Neutrophil (primary cell): ENCODE measurements around the gene PGP.

Source experiments
- H3K27ac ChIP-seq: fragments of 200-600 bp; sonication (generic); 2 replicates; pipeline ENCODE4 v1.5.1; 2016; ENCODE audit warnings: mild to moderate bottlenecking, moderate library complexity
- H3K27me3 ChIP-seq: fragments of 200-600 bp; sonication (generic); 2 replicates; pipeline ENCODE4 v1.6.0; 2016; ENCODE audit warnings: mild to moderate bottlenecking
- H3K36me3 ChIP-seq: fragments of 200-600 bp; sonication (generic); 2 replicates; pipeline ENCODE4 v1.5.1; 2017
- H3K4me1 ChIP-seq, 2 experiments: fragments of 200-600 bp in 1 of 2; sonication (generic) in 1 of 2; 1 replicate in 1 of 2; 2 replicates in 1 of 2; pipeline versions ENCODE4 v1.5.1 to v1.6.1; 2013 to 2016; ENCODE audit warnings: low read depth in 1 of 2, low read length in 1 of 2, mild to moderate bottlenecking in 1 of 2, moderate library complexity in 1 of 2; ENCODE audit not compliant: control insufficient read depth in 1 of 2, insufficient read depth in 1 of 2
- H3K4me3 ChIP-seq, 2 experiments: fragments of 200-600 bp in 1 of 2; sonication (generic) in 1 of 2; 1 replicate in 1 of 2; 2 replicates in 1 of 2; pipeline ENCODE4 v1.5.1; 2013 to 2016; ENCODE audit warnings: low read depth in 1 of 2, low read length in 1 of 2, mild to moderate bottlenecking in 1 of 2, moderate library complexity in 1 of 2
- H3K9me3 ChIP-seq: fragments of 200-600 bp; sonication (generic); 2 replicates; pipeline ENCODE4 v1.5.1; 2016
- TF ChIP-seq, protein P1 (sequence below): fragments of 200-600 bp; sonication (generic); IDR thresholded peaks from 2 replicates; pipeline ENCODE4 v1.5.1; 2016; ENCODE audit warnings: antibody characterized with exemption

Gene PGP

DNA sequence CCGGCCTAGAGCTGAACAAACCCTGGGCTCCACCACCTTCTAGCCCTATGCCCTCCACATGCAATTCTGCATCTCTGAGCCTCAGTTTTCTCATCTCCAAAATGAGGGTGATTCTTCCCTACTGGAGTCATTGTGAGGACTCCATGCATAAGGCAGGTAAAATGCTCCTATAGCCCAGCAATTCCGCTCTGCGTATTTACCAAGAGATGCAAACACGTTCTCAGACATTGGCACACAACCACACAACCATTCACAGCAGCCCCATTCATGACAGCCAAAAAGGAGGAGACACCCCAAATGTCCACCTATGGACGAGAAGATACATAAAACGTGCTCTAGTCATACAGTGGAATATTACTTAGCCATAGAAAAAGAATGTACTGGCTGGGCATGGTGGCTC is 14.3 kb downstream of the PGP start:
- no peaks in the 10 kb centered on the region for H3K9me3 ChIP-seq
- H3K27me3 ChIP-seq = peaks cover 64% of the 10 kb centered on the region
- no peak overlapping the region for H3K4me3 ChIP-seq

DNA sequence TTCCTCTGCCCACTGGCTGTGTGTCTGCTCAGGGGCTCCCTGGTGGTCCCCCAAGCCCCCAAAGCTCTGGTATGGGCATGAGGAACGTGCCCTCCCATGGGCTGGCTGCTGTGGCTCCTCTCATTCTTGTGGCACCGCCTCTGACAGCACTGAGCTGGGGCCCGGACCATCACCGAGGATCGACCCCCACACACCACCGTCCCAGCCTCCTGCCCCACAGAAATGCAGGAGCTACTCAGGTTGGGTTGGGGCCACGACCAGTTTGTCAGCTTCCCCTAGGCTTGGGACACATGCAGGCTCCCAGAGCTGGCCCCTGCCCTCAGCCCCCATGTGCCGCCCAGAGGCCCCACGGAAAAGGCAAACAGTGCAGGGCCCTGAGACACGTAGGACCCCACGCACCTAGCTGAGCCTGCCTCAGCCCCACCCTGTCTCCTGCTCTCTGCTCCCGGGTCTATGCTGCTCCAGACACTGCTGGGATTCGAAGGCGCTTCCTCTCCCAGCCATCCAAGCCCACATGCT is 15.0 kb downstream of the PGP start:
- Histone ChIP-seq H3K27ac (no peak overlapping the region), H3K9me3 (no peaks in the 10 kb centered on the region), H3K4me3 (no peak overlapping the region), H3K27me3 (peaks cover 71% of the 10 kb centered on the region), H3K4me1 (peaks cover 4 to 14% of the 10 kb centered on the region in 2 experiments), H3K36me3 (no peaks in the 10 kb centered on the region)
- TF ChIP-seq, protein P1, sequence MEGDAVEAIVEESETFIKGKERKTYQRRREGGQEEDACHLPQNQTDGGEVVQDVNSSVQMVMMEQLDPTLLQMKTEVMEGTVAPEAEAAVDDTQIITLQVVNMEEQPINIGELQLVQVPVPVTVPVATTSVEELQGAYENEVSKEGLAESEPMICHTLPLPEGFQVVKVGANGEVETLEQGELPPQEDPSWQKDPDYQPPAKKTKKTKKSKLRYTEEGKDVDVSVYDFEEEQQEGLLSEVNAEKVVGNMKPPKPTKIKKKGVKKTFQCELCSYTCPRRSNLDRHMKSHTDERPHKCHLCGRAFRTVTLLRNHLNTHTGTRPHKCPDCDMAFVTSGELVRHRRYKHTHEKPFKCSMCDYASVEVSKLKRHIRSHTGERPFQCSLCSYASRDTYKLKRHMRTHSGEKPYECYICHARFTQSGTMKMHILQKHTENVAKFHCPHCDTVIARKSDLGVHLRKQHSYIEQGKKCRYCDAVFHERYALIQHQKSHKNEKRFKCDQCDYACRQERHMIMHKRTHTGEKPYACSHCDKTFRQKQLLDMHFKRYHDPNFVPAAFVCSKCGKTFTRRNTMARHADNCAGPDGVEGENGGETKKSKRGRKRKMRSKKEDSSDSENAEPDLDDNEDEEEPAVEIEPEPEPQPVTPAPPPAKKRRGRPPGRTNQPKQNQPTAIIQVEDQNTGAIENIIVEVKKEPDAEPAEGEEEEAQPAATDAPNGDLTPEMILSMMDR = no peak

More for the DNA sequence above, 14.3 kb downstream of the PGP start:
- no peak overlapping the region for H3K27ac ChIP-seq
- no peaks in the 10 kb centered on the region for H3K36me3 ChIP-seq
- H3K4me1 ChIP-seq = peaks cover 7 to 17% of the 10 kb centered on the region in 2 experiments
- TF ChIP-seq, protein P1 = no peak

DNA sequence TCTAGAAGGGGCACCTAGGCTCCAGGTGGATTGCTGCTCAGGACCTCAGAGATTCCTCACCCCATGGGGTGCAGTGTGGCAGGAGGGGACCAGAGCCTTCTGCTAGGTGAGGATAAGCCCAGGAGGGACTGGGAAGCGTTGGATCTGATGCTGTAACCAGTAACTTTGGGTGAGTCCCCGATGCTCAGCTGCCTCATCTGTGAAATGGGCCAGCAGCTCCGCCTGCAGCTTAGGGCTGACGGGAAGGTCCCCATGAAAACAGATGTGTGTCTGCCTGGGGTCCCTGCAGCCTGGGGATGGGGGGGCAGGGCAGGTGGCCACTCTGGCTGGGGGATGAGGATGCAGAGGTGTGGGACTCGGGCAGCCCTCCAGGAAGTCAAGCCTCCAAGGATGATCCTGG is 15.5 kb downstream of the PGP start:
- Histone ChIP-seq H3K4me1 (peaks cover 0 to 11% of the 10 kb centered on the region in 2 experiments), H3K4me3 (no peak overlapping the region), H3K27me3 (peaks cover 76% of the 10 kb centered on the region), H3K36me3 (no peaks in the 10 kb centered on the region), H3K9me3 (no peaks in the 10 kb centered on the region), H3K27ac (no peak overlapping the region)
- TF ChIP-seq, protein P1 = no peak

DNA sequence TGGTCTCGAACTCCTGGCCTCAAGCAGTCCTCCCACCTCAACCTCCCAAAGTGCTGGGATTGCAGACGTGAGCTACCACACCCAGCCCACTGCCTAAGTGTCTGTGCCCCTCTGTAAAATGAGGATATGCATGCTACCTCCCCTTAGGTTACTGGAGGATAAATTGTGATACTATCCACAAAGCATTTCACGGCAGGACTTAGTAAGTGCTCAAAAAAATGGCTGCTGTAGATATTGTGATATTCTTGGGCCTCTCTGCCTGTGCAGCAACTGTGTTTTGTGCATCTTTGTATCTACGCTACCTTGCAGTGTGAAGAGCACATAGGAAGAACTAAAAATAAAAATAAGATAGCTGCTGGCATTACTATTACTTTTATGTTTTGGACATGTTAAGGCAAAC is 16.4 kb downstream of the PGP start:
- H3K4me3 ChIP-seq = no peak overlapping the region
- H3K4me1 ChIP-seq = peaks cover 0 to 11% of the 10 kb centered on the region in 2 experiments
- H3K27ac ChIP-seq = no peak overlapping the region
- no peaks in the 10 kb centered on the region for H3K36me3 ChIP-seq
- peaks cover 85% of the 10 kb centered on the region for H3K27me3 ChIP-seq
- TF ChIP-seq, protein P1 = no peak
- no peaks in the 10 kb centered on the region for H3K9me3 ChIP-seq

DNA sequence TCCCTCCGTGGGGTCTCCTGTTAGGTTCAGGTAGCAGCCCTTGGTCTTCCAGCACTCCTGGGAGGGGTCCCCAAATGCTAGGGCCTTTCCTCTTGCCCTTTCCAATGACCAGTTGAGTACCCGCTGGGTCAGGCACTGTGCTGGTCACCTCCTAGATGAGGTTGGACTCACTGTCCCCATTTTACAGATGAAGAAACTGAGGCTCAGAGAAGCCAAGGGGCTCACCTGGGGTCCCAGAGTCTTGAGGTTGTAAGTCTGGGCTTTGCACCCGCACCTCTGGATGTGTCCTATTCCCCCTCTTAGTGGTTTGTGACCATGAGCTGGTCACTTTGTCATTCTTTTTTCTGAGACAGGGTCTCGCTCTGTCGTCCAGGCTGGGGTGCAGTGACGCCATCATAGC is 16.9 kb downstream of the PGP start:
- Histone ChIP-seq H3K36me3 (no peaks in the 10 kb centered on the region), H3K4me3 (no peak overlapping the region), H3K27me3 (peaks cover 90% of the 10 kb centered on the region), H3K4me1 (peaks cover 0 to 11% of the 10 kb centered on the region in 2 experiments), H3K27ac (no peak overlapping the region), H3K9me3 (no peaks in the 10 kb centered on the region)
- TF ChIP-seq, protein P1 = no peak
